Central memory CD8-positive, alpha-beta T cell (primary cell): ENCODE data around the gene RUVBL1.

Source experiments
- ATAC-seq: fragments of 150-1000 bp; cut with Tn5 transposase; replicated peaks from 2 replicates; pipeline ENCODE4 v1.10.0; 2022; ENCODE audit warnings: mild to moderate bottlenecking, moderate FRiP score, moderate number of reproducible peaks; ENCODE audit not compliant: poor library complexity, severe bottlenecking; ENCODE audit errors: extremely low read depth
- DNase-seq, 2 donors: peaks; one replicate each; pipeline ENCODE4 v3.0.0; 2021; ENCODE audit warnings: low spot score in 2 of 2
- H3K27ac Mint-ChIP-seq: one replicate; pipeline ENCODE4 v1.8.0; 2022; ENCODE audit warnings: low read depth, mild to moderate bottlenecking, moderate library complexity, mixed read lengths
- H3K27me3 Mint-ChIP-seq: one replicate; pipeline ENCODE4 v1.8.0; 2022; ENCODE audit warnings: mixed read lengths
- H3K36me3 Mint-ChIP-seq: one replicate; pipeline ENCODE4 v1.8.0; 2022; ENCODE audit warnings: mild to moderate bottlenecking, moderate library complexity, mixed read lengths; ENCODE audit not compliant: insufficient read depth
- H3K4me1 Mint-ChIP-seq: one replicate; pipeline ENCODE4 v1.8.0; 2022; ENCODE audit warnings: mixed read lengths
- H3K4me3 Mint-ChIP-seq: one replicate; pipeline ENCODE4 v1.8.0; 2022; ENCODE audit warnings: mild to moderate bottlenecking, moderate library complexity, mixed read lengths
- H3K9me3 Mint-ChIP-seq: one replicate; pipeline ENCODE4 v1.8.0; 2022; ENCODE audit warnings: mixed read lengths

RUVBL1 gene

DNA sequence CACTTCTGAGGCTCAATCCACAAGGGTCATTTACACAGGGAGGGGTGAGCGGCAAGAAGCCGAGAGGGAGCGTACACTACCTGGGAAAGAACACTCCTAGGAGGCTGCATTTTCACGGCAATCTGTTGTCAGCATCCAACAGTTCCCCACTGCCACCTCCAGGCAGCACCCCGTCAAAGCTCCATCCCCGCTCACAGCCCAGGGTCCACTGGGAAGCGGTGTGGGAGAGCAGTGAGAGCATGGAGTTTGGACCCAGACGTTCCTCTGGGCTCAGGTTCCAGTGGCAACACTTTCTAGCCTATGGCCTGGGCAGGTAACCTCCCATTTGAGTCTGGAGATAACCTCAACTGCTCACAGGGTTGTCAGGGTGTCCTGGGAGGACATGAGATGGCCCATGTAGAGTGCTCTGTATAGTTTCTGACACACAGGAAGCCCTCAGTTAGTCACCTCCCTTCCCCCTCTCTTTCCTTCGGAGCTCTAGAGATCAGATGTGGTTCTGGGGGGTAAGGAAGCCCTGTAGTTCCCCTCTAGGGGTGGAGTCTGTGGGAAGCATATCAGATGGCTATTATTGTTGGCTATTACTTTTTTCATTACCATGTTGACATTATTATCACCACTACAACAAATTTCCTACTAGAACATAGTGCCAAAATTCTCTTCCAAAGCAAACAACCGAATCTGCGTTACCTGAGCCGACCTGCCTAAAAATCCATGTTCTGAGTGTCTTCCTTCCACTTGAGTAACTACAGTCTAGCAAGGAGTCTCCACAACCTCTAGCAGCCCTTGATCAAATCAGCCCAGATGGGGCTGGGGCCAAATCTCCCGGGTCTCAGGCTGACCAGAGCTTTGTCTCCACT lies 29.1 kb downstream of the RUVBL1 start:
- Mint-ChIP-seq H3K4me1 (peaks cover 6% of the 10 kb centered on the region), H3K27me3 (no peaks in the 10 kb centered on the region), H3K36me3 (peaks cover 23% of the 10 kb centered on the region), H3K27ac (no peak overlapping the region), H3K9me3 (no peaks in the 10 kb centered on the region), H3K4me3 (no peak overlapping the region)
- ATAC-seq (no peak), DNase-seq (no peak)

DNA sequence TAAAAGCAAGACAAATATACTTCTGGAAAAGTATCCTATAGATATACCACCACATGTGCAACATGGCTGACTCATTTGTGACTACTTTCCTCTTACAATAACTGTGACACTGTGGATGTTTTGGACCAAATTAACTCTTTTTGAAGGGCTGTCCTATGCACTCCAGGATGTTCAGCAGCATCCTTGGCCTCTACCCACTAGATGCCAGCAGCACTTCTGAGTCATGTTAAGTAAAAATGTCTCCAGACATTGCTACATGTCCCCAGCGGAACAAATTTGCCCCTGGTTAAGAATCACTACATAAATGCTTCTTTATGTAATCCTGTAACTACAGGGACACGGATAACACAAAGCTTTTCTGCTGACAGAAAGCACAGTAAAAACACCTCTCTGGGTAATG lies 32.0 kb downstream of the RUVBL1 start:
- ATAC-seq (no peak), DNase-seq (no peak)
- H3K36me3 Mint-ChIP-seq: peaks cover 16% of the 10 kb centered on the region
- H3K4me3 Mint-ChIP-seq: no peak overlapping the region
- peaks cover 6% of the 10 kb centered on the region for H3K4me1 Mint-ChIP-seq
- no peaks in the 10 kb centered on the region for H3K27me3 Mint-ChIP-seq
- no peaks in the 10 kb centered on the region for H3K9me3 Mint-ChIP-seq
- H3K27ac Mint-ChIP-seq: no peak overlapping the region

DNA sequence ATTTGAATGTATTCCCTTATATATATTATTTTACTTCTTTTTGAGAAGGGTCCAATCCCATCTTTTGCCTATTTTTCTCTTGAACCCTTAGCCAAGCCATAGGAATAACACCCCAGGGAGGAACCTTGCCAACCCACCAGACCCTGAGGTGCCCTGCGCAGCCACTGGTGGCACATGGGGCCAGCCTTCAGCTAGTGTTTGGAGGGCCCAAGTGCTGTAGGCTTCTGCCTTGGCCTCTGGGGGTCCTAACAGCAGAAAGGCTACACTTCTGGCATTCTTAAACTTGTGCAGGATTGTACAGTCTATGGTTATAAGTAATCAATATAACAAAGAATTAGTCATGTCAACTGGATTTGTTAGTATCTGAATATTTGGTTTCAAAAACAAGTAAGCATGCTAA lies 34.5 kb downstream of the RUVBL1 start:
- Mint-ChIP-seq H3K36me3 (peaks cover 12% of the 10 kb centered on the region), H3K27me3 (no peaks in the 10 kb centered on the region), H3K27ac (no peak overlapping the region), H3K4me1 (no peaks in the 10 kb centered on the region), H3K9me3 (no peaks in the 10 kb centered on the region), H3K4me3 (no peak overlapping the region)
- DNase-seq (no peak), ATAC-seq (no peak)

DNA sequence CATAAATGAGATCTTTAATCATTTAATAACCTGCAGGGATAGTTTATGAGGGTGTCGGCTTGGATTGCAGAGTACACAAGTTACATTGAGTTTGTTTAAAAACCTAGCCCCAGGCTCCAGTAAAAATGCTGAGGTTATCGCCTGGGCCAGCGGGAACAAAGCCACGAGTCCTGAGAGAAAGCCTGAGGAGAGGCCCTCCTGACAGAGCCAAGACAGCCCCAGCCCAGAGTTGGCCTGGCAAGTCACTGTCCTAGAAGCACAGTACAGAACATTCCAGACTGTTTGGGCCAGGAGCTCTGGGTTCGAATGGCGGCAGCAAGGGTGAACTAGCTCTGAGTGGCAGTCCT lies 39.0 kb downstream of the RUVBL1 start:
- H3K36me3 Mint-ChIP-seq: peaks cover 12% of the 10 kb centered on the region
- no peaks in the 10 kb centered on the region for H3K9me3 Mint-ChIP-seq
- H3K27me3 Mint-ChIP-seq: no peaks in the 10 kb centered on the region
- ATAC-seq (no peak), DNase-seq (no peak)
- H3K27ac Mint-ChIP-seq: no peak overlapping the region
- no peak overlapping the region for H3K4me3 Mint-ChIP-seq
- H3K4me1 Mint-ChIP-seq: no peaks in the 10 kb centered on the region

DNA sequence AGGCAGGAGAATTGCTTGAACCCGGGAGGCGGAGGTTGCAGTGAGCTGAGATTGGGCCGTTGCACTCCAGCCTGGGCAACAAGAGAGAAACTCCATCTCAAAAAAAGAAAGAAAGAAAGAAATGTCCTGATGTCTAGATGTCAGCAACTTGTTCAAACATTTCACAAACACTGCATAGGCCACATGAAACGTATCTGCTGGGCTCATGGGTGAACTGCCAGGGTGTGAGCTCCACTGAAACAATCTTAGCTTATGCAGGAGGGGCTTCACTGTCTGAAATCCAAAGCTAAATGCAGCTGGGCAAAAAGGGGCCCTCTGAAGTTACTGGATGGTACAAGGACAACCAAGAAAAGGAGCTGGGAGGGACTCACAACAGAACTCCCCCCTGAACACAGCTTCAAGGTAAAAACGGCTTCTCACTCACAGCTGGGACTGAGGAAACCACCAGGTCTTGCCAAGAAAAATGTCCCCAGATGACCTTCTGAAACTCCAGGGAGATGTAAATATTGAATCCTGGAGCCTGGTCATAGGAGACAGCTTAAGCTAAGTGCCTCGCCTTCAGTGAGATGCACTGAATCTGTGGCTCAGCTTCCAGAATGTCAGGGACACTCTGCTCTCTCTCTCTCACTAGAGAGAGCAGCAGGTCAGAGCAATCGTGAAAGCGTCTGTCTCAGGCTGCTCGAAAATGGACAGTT lies 39.5 kb downstream of the RUVBL1 start:
- no peak for ATAC-seq
- H3K36me3 Mint-ChIP-seq: peaks cover 12% of the 10 kb centered on the region

DNA sequence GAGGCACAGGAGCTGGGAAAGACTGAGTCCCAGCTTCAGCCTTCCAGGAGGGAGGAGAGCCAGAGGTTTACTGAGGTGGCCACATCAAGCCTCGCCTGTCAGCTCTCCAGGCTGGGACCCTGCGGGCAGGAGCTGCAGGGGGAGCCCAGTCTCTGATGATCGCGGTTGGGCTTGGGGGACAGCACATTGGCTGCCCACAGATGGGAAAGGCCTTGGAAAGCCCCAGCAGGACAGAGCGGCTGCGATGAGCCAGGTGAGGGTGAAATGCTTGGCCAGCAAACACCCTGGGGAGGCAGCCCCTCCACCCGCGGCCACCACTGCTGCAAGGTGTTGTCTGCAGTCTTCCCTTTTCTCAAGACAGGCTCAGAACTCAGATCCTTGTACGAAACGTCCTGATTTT lies 40.2 kb downstream of the RUVBL1 start:
- H3K27me3 Mint-ChIP-seq: no peaks in the 10 kb centered on the region
- DNase-seq (no peak), ATAC-seq (no peak)
- peaks cover 14% of the 10 kb centered on the region for H3K36me3 Mint-ChIP-seq
- H3K4me1 Mint-ChIP-seq: no peaks in the 10 kb centered on the region
- no peak overlapping the region for H3K4me3 Mint-ChIP-seq
- no peak overlapping the region for H3K27ac Mint-ChIP-seq
- no peaks in the 10 kb centered on the region for H3K9me3 Mint-ChIP-seq

More for the DNA sequence above, 39.5 kb downstream of the RUVBL1 start:
- H3K9me3 Mint-ChIP-seq: no peaks in the 10 kb centered on the region
- H3K27me3 Mint-ChIP-seq: no peaks in the 10 kb centered on the region
- no peak overlapping the region for H3K27ac Mint-ChIP-seq
- no peaks in the 10 kb centered on the region for H3K4me1 Mint-ChIP-seq
- no peak overlapping the region for H3K4me3 Mint-ChIP-seq
- no peak for DNase-seq

DNA sequence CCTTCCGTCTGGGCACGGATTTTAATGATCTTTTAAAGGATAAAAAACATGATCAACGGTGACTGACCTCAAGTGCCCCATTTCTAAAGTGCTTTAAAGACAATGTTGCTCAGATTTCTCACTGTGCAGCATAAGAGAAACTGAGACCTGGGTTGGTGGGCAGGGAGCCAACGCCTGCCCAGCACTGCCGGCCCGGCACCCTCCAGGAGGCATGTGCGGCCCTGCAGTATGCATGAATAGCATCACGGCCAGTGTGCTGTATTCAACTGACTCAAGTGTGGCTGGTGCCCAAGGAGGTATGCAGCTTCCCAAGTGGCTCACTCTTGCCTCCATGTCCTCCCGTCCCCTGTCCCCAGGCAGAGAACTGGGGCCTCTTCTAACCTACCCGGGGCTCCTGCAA lies 41.1 kb downstream of the RUVBL1 start:
- no peak overlapping the region for H3K27ac Mint-ChIP-seq
- no peak overlapping the region for H3K4me3 Mint-ChIP-seq

DNA sequence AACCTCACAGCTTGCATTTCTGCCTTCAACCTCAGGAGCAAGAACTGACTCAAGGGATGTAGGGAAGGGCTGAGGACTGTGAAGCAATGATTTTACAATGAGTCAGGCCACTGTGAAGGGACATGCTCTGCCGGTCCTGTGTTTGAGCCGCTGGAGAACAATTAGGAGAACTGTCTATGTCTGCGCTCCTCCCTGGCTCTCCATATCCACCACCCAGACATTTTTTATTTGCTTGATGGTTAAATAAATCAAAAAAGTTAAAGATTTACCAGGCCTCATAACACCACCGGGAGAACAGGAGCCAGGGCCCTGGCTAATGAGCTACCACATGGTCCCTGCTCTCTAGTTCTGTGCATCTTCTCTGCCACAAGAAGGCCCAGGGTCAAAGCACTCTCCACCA lies 41.8 kb downstream of the RUVBL1 start:
- Mint-ChIP-seq H3K36me3 (peaks cover 14% of the 10 kb centered on the region), H3K4me3 (no peak overlapping the region), H3K27me3 (no peaks in the 10 kb centered on the region), H3K27ac (no peak overlapping the region), H3K4me1 (no peaks in the 10 kb centered on the region), H3K9me3 (no peaks in the 10 kb centered on the region)
- ATAC-seq (no peak), DNase-seq (no peak)

More for the DNA sequence above, 41.1 kb downstream of the RUVBL1 start:
- Mint-ChIP-seq H3K36me3 (peaks cover 14% of the 10 kb centered on the region), H3K4me1 (no peaks in the 10 kb centered on the region), H3K9me3 (no peaks in the 10 kb centered on the region), H3K27me3 (no peaks in the 10 kb centered on the region)
- no peak for DNase-seq
- ATAC-seq: no peak

DNA sequence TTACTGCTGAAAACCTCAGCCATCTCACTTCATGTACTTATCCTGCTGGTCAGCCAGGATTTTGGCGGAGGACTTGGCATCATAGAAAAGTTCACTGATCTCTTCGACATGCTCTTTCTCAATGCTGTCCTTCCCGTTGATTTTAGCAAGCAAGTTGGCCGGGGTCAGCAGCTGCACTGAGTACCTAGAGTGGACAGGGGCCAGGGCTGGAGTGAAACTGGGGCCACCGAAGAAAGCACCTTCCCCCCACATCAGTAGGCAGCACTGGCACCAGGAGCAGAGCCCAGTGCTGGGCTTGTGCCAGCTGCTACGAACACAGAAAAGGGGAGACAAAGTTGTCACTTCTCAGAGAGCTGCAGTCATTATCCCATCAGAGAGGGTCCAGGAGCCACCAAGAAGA lies 42.4 kb downstream of the RUVBL1 start:
- Mint-ChIP-seq H3K4me1 (no peaks in the 10 kb centered on the region), H3K36me3 (peaks cover 14% of the 10 kb centered on the region), H3K4me3 (no peak overlapping the region), H3K9me3 (no peaks in the 10 kb centered on the region), H3K27me3 (no peaks in the 10 kb centered on the region), H3K27ac (no peak overlapping the region)
- DNase-seq (no peak), ATAC-seq (no peak)

DNA sequence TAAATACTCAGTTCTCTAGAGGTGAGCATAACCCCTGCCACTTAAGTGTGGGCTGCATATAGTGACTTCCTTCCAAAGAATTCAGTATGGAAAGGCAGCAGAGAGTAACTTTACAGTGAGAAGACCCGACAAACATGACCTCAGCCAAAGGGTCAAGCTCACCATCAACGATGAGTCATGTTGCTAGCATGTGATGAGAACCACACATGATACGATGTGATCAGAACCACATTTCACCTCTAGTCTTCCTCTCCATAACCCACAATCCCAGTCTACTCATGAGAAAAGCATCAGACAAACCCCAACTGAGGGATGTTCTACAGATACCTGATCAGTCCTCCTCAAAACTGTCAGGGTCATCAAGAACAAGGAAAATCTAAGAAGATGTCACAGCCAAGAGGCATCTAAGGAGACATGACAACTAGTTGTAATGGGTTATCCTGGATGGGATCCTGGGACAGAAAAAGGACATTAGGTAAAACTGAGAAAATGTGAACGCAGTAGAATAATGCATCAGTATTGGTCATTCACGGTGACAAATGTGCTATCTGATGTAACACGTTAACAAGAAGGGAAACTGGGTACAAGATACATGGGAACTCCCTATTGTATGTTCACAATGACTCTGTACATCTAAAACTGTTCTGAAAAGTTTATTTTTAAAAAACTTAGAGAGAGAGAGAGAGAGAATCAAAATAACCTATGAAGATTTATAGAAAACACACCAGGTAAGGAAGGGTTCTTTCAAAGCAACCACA lies 43.1 kb downstream of the RUVBL1 start:
- Mint-ChIP-seq H3K4me3 (no peak overlapping the region), H3K36me3 (peaks cover 14% of the 10 kb centered on the region)

DNA sequence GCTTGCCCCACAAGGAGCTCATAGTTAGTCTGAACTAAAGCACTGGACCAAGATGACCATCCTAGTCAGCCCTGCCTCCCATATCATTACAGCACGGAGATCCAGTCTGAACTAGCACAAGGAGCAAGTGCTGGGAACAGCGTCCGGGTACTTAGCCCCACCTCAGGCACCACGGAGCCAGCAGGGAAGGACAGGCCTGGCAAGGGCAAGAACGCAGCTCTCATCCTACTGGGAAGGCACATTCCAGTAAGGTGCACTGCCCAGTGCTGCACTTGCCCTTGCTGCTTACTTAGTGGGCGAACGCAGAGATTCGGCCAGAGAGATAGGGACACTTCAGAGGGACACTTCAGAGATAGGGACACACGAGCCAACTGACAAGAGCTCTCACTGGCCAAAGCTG lies 43.8 kb downstream of the RUVBL1 start:
- ATAC-seq (no peak), DNase-seq (no peak)
- Mint-ChIP-seq H3K27me3 (no peaks in the 10 kb centered on the region), H3K27ac (no peak overlapping the region), H3K9me3 (no peaks in the 10 kb centered on the region), H3K36me3 (peaks cover 12% of the 10 kb centered on the region), H3K4me1 (no peaks in the 10 kb centered on the region), H3K4me3 (no peak overlapping the region)

More for the DNA sequence above, 43.1 kb downstream of the RUVBL1 start:
- Mint-ChIP-seq H3K9me3 (no peaks in the 10 kb centered on the region), H3K27me3 (no peaks in the 10 kb centered on the region), H3K4me1 (no peaks in the 10 kb centered on the region), H3K27ac (no peak overlapping the region)
- DNase-seq (no peak), ATAC-seq (no peak)

DNA sequence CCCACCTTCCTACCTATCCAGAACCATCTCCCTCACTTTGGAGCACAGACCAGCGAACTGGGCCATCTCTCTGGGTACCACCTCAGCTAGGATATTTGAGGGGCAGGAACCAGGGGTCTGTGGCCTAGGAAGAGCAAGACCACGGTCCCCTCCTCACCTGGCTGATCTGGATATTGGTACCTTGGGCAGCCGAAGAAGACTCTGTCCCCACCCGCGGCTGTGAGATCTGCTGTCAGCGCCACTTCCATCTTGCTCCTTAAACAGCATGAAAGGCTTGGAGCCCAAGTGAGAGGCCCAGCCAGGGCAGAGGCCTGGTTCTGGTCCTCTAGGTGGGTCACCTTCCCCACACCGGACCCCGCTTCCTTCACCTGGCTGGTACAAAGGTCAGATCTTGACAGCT lies 44.7 kb downstream of the RUVBL1 start:
- no peak overlapping the region for H3K27ac Mint-ChIP-seq
- DNase-seq: no peak
- H3K27me3 Mint-ChIP-seq: no peaks in the 10 kb centered on the region
- no peak overlapping the region for H3K4me3 Mint-ChIP-seq
- no peak for ATAC-seq
- H3K4me1 Mint-ChIP-seq: no peaks in the 10 kb centered on the region
- peaks cover 9% of the 10 kb centered on the region for H3K36me3 Mint-ChIP-seq
- H3K9me3 Mint-ChIP-seq: no peaks in the 10 kb centered on the region
